T-cell (primary cell): ENCODE data around the gene MPZL2. TPM values are rescaled to one million over a fixed set of nuclear protein-coding genes. Genes with fewer than 3 reads are reported as not detected.

ENCODE experiments used
- ATAC-seq, 4 experiments: fragments of 200-7000 bp in 3 of 4; fragments of 150-1000 bp in 1 of 4; cut with Tn5 transposase; replicated peaks in 1 of 4; 1 replicate in 3 of 4; 2 replicates in 1 of 4; pipeline ENCODE4 v1.10.0; 2021; ENCODE audit warnings: moderate library complexity in 3 of 4, mild to moderate bottlenecking in 2 of 4, moderate number of reproducible peaks in 1 of 4
- CTCF ChIA-PET, 2 donors: fragments of 300-600 bp; sonication (Branson Sonifier 250); formaldehyde crosslinking; loops; one replicate each; lab custom pipeline; 2022; ENCODE audit warnings: antibody characterized with exemption in 2 of 2; lab: Charles Lee
- POLR2A ChIA-PET, 2 donors: fragments of 300-600 bp; sonication (Branson Sonifier 250); formaldehyde crosslinking; loops; one replicate each; lab custom pipeline; 2022; ENCODE audit warnings: antibody characterized with exemption in 2 of 2; lab: Charles Lee
- DNase-seq, 35 experiments: peaks; one replicate each; pipeline versions ENCODE4 v3.0.0 to v3.0.0-alpha.2; 2013 to 2023
- H3K27ac ChIP-seq: one replicate; pipeline ENCODE4 v1.5.1; 2013; ENCODE audit warnings: low read length
- H3K27me3 ChIP-seq, 2 experiments: replicated peaks in 1 of 2; 1 replicate in 1 of 2; 2 replicates in 1 of 2; pipeline versions ENCODE4 v1.6.1 to v1.7.0; 2013; ENCODE audit warnings: low read length in 1 of 2, mixed read lengths in 1 of 2; ENCODE audit not compliant: control insufficient read depth in 2 of 2, insufficient read depth in 2 of 2; ENCODE audit errors: extremely low read depth in 1 of 2
- H3K36me3 ChIP-seq, 2 donors: 1 replicate in 1 of 2; 2 replicates in 1 of 2; pipeline versions ENCODE4 v1.6.1 to v1.7.0; 2013; ENCODE audit warnings: low read length in 1 of 2; ENCODE audit not compliant: control insufficient read depth in 2 of 2, insufficient read depth in 1 of 2; ENCODE audit errors: extremely low read depth in 1 of 2
- H3K4me1 ChIP-seq, 2 experiments: 1 replicate in 1 of 2; 2 replicates in 1 of 2; pipeline versions ENCODE4 v1.6.1 to v1.7.0; 2013; ENCODE audit warnings: low read length in 2 of 2, mixed read lengths in 1 of 2; ENCODE audit not compliant: insufficient read depth in 2 of 2, control insufficient read depth in 1 of 2; ENCODE audit errors: extremely low read depth in 1 of 2
- H3K4me3 ChIP-seq, 2 donors: 1 replicate in 1 of 2; 2 replicates in 1 of 2; pipeline versions ENCODE4 v1.5.1 to v1.7.0; 2013; ENCODE audit warnings: mild to moderate bottlenecking in 2 of 2, low read length in 1 of 2, moderate library complexity in 1 of 2; ENCODE audit not compliant: control insufficient read depth in 1 of 2; ENCODE audit errors: extremely low read depth in 1 of 2
- H3K9me3 ChIP-seq: 2 replicates; pipeline ENCODE4 v1.7.0; 2013
- H3K27ac Mint-ChIP-seq, 2 donors: one replicate each; pipeline ENCODE4 v1.8.0; 2020 to 2021; ENCODE audit warnings: mild to moderate bottlenecking in 2 of 2, mixed read lengths in 2 of 2
- H3K27me3 Mint-ChIP-seq, 2 donors: one replicate each; pipeline ENCODE4 v1.8.0; 2021 to 2022; ENCODE audit warnings: mixed read lengths in 2 of 2
- H3K36me3 Mint-ChIP-seq: one replicate; pipeline ENCODE4 v1.8.0; 2021; ENCODE audit warnings: mixed read lengths
- H3K4me1 Mint-ChIP-seq, 3 donors: one replicate each; pipeline ENCODE4 v1.8.0; 2020 to 2022; ENCODE audit warnings: mixed read lengths in 3 of 3, mild to moderate bottlenecking in 1 of 3
- H3K4me3 Mint-ChIP-seq, 3 donors: one replicate each; pipeline ENCODE4 v1.8.0; 2020 to 2022; ENCODE audit warnings: mild to moderate bottlenecking in 3 of 3, mixed read lengths in 3 of 3, moderate library complexity in 3 of 3
- H3K9me3 Mint-ChIP-seq, 3 donors: one replicate each; pipeline ENCODE4 v1.8.0; 2020 to 2022; ENCODE audit warnings: mixed read lengths in 3 of 3
- WGBS: methylation state at CpG from one replicate; pipeline ENCODE4 v1.1.5; 2013; ENCODE audit warnings: missing lambda C conversion rate; ENCODE audit not compliant: insufficient coverage; 5-methylcytosine and 5-hydroxymethylcytosine counted together
- total RNA-seq, 35 experiments: library from RNA in 6 of 35; stranded (reverse) in 6 of 35; fragments of 120-200 nt in 1 of 35; gene quantifications; one replicate each; pipeline versions ENCODE4 v1.2.1 to v1.2.4 and lab custom pipeline; 2013 to 2026

Gene MPZL2
- total RNA-seq, 5 donors from 2014 or later (not counting 1 experiment from before 2014, with no cell fraction given) = 0.85 to 5.6 (median 2.0) TPM

GRCh38 chr11:118283037-118283636 lies 19.0 kb upstream of the MPZL2 start:
- no peaks in the 10 kb centered on the region for H3K9me3 Mint-ChIP-seq
- POLR2A ChIA-PET = no interaction called here
- Histone ChIP-seq H3K27ac (no peak overlapping the region), H3K36me3 (no peaks in the 10 kb centered on the region), H3K27me3 (no peaks in the 10 kb centered on the region), H3K9me3 (no peaks in the 10 kb centered on the region), H3K4me3 (no peak overlapping the region), H3K4me1 (peaks cover 0 to 3% of the 10 kb centered on the region in 2 experiments)
- no peak for ATAC-seq
- H3K27me3 Mint-ChIP-seq = no peaks in the 10 kb centered on the region
- peak overlapping the region in 1 of 3 donors; percentile 58 for H3K4me3 Mint-ChIP-seq
- CTCF ChIA-PET = interaction anchor here in 1 of 2 donors (0.8 to 1.2 kb wide), 2 partner anchors 12 to 81 kb away, joined by 3 read pairs; no protein-coding TSS in a partner anchor
- H3K27ac Mint-ChIP-seq = peak overlapping the region in 1 of 2 donors; percentile 85
- peaks cover 10 to 35% (median 28%) of the 10 kb centered on the region in 3 donors for H3K4me1 Mint-ChIP-seq
- 80% methylated on average over 1 of the region's 5 CpGs for WGBS
- no peak for DNase-seq
- H3K36me3 Mint-ChIP-seq = no peaks in the 10 kb centered on the region

GRCh38 chr11:118282606-118283005 lies 18.5 kb upstream of the MPZL2 start:
- peak overlapping the region in 1 of 2 donors; percentile 85 for H3K27ac Mint-ChIP-seq
- POLR2A ChIA-PET = interaction anchor here in 1 of 2 donors (0.6 kb wide), 1 partner anchor 58 kb away, joined by 3 read pairs; the partner anchor contains the start of gene JAML
- H3K4me3 Mint-ChIP-seq = no peak overlapping the region
- whole genome bisulfite sequencing = 100% methylated on average over 4 of the region's 6 CpGs
- H3K4me1 Mint-ChIP-seq = peaks cover 10 to 35% (median 28%) of the 10 kb centered on the region in 3 donors
- H3K9me3 Mint-ChIP-seq = no peaks in the 10 kb centered on the region
- H3K27me3 ChIP-seq = no peaks in the 10 kb centered on the region
- H3K27me3 Mint-ChIP-seq = no peaks in the 10 kb centered on the region
- no peak overlapping the region for H3K27ac ChIP-seq
- H3K9me3 ChIP-seq = no peaks in the 10 kb centered on the region
- DNase-seq (no peak), ATAC-seq (no peak)
- H3K4me3 ChIP-seq = no peak overlapping the region
- no peaks in the 10 kb centered on the region for H3K36me3 ChIP-seq
- H3K36me3 Mint-ChIP-seq = no peaks in the 10 kb centered on the region
- CTCF ChIA-PET = interaction anchor here in 1 of 2 donors (0.5 to 1.2 kb wide), 3 partner anchors 13 to 80 kb away, joined by 3 read pairs; no protein-coding TSS in a partner anchor
- peaks cover 0 to 3% of the 10 kb centered on the region in 2 experiments for H3K4me1 ChIP-seq

- Mint-ChIP-seq H3K4me1 (peaks cover 22 to 41% (median 36%) of the 10 kb centered on the region in 3 donors), H3K27ac (peak overlapping the region in 1 of 2 donors; percentile 52), H3K9me3 (no peaks in the 10 kb centered on the region), H3K36me3 (no peaks in the 10 kb centered on the region), H3K27me3 (no peaks in the 10 kb centered on the region), H3K4me3 (no peak overlapping the region)
- DNase-seq = peak in 1 of 35 experiments; percentile 41
- peaks cover 0 to 3% of the 10 kb centered on the region in 2 experiments for H3K4me1 ChIP-seq
- no peak overlapping the region for H3K4me3 ChIP-seq
- ChIA-PET CTCF (interaction anchor here in 1 of 2 donors (0.5 kb wide), 1 partner anchor 760 kb away, joined by 4 read pairs; no protein-coding TSS in a partner anchor), POLR2A (no interaction called here)
- no peaks in the 10 kb centered on the region for H3K9me3 ChIP-seq
- no peaks in the 10 kb centered on the region for H3K27me3 ChIP-seq
- H3K27ac ChIP-seq = no peak overlapping the region
- 40% methylated on average over 1 of the region's 1 CpG for WGBS
- no peaks in the 10 kb centered on the region for H3K36me3 ChIP-seq
- peak in 1 of 4 experiments; percentile 61 for ATAC-seq
These were observed 17.2 kb upstream of the MPZL2 start for GRCh38 chr11:118281284-118281683.

DNA sequence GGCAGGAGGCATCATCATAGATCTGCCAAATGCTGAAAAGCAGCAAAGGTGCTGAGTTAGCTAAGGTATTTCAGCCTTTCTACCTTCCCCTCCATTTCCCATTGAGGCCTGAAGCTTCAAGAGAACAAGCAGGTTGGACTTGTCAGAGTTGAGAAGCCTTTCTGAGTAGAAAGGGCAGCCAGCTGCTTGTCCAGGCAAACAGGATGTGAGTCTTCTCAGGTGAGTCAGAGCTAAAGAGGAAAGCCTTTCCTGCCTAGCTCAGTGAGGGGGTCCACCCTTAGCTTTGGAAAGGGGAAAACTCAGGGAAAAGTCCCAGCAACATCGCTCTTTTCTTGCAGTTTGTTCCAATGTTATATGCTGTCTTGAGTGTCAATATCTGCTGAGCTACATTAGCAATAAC lies 13.2 kb upstream of the MPZL2 start:
- DNase-seq (no peak), ATAC-seq (peak in 3 of 4 experiments; percentile 64 to 83 (median 70))
- ChIA-PET CTCF (interaction anchor here (0.5 to 1.1 kb wide), 6 partner anchors 13 to 1367 kb away, joined by 3 to 8 read pairs (median 6); no protein-coding TSS in a partner anchor), POLR2A (no interaction called here)
- Histone ChIP-seq H3K9me3 (no peaks in the 10 kb centered on the region), H3K27me3 (no peaks in the 10 kb centered on the region), H3K36me3 (no peaks in the 10 kb centered on the region), H3K4me1 (no peaks in the 10 kb centered on the region), H3K4me3 (no peak overlapping the region), H3K27ac (no peak overlapping the region)
- Mint-ChIP-seq H3K27me3 (no peaks in the 10 kb centered on the region), H3K9me3 (no peaks in the 10 kb centered on the region), H3K4me1 (peaks cover 33 to 41% (median 39%) of the 10 kb centered on the region in 3 donors), H3K27ac (peak overlapping the region; percentile 51 to 54), H3K36me3 (no peaks in the 10 kb centered on the region), H3K4me3 (no peak overlapping the region)
- WGBS = 80% methylated on average over 1 of the region's 1 CpG

DNA sequence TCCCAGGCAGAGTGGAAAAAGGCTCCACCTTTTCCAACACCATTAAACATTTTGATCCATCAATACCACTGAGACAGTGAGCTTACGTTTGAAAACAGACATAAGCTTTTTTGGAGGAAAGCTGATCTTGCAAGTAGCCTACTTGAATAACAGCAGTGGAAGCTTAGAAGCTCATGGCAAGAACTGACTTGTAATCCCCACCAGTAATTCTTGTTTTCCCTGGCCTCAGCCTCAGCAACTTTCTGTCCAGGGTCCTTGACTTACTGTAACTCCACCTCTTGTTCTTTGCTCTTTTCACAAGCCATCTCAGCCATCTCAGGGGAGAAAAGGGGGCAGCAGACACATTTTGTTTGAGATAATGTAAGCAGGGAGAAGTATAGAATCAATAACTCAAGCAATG lies 12.3 kb upstream of the MPZL2 start:
- Histone ChIP-seq H3K4me3 (no peak overlapping the region), H3K4me1 (no peaks in the 10 kb centered on the region), H3K9me3 (no peaks in the 10 kb centered on the region), H3K36me3 (no peaks in the 10 kb centered on the region), H3K27ac (no peak overlapping the region), H3K27me3 (no peaks in the 10 kb centered on the region)
- Mint-ChIP-seq H3K36me3 (no peaks in the 10 kb centered on the region), H3K4me3 (no peak overlapping the region), H3K9me3 (no peaks in the 10 kb centered on the region), H3K27me3 (no peaks in the 10 kb centered on the region), H3K4me1 (peaks cover 31 to 37% (median 32%) of the 10 kb centered on the region in 3 donors), H3K27ac (peak overlapping the region in 1 of 2 donors; percentile 17)
- ATAC-seq (no peak), DNase-seq (no peak)
- no CpG with 5 or more reads among the region's 1 CpG for WGBS
- ChIA-PET CTCF (interaction anchor here (0.5 to 1.0 kb wide), 2 partner anchors 60 kb away, joined by 3 to 5 read pairs; no protein-coding TSS in a partner anchor), POLR2A (interaction anchor here in 1 of 2 donors (0.6 kb wide), 1 partner anchor 29 kb away, joined by 3 read pairs; no protein-coding TSS in a partner anchor)

DNA sequence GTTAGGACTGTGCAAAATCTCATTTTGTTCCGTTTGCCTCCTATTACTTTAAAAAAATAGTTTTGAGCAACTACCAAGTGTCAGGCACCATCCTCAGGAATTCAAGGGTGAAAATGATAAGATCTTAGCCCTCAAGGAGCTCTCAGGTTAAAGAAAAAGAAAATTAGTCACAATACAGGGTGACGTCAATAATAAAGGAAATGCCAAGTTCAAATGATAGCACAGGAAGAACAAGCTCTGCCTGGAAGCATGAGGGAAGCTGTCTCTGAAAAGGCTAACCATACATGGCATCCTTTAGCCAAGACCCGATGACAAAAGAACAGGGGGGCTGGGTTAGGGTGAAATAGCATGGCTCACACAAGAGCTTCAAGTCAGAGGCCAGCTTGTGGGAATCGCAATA lies 11.1 kb upstream of the MPZL2 start:
- ATAC-seq (peak in 3 of 4 experiments; percentile 26 to 79 (median 38)), DNase-seq (peak in 1 of 35 experiments; percentile 23)
- Mint-ChIP-seq H3K4me3 (no peak overlapping the region), H3K9me3 (no peaks in the 10 kb centered on the region), H3K27ac (no peak overlapping the region), H3K27me3 (peaks cover 0 to 1% of the 10 kb centered on the region in 2 donors), H3K4me1 (peaks cover 26 to 32% (median 27%) of the 10 kb centered on the region in 3 donors), H3K36me3 (no peaks in the 10 kb centered on the region)
- 40% methylated on average over 1 of the region's 4 CpGs for WGBS
- H3K9me3 ChIP-seq = no peaks in the 10 kb centered on the region
- H3K4me1 ChIP-seq = no peaks in the 10 kb centered on the region
- no peaks in the 10 kb centered on the region for H3K36me3 ChIP-seq
- H3K4me3 ChIP-seq = no peak overlapping the region
- ChIA-PET CTCF (interaction anchor here in 1 of 2 donors (1.1 kb wide), 1 partner anchor 21 kb away, joined by 4 read pairs; no protein-coding TSS in a partner anchor), POLR2A (interaction anchor here in 1 of 2 donors (0.6 kb wide), 1 partner anchor 42 kb away, joined by 15 read pairs; no protein-coding TSS in a partner anchor)
- H3K27me3 ChIP-seq = no peaks in the 10 kb centered on the region
- H3K27ac ChIP-seq = no peak overlapping the region
